Measurements from ENCODE around the gene VILL.

DNA sequence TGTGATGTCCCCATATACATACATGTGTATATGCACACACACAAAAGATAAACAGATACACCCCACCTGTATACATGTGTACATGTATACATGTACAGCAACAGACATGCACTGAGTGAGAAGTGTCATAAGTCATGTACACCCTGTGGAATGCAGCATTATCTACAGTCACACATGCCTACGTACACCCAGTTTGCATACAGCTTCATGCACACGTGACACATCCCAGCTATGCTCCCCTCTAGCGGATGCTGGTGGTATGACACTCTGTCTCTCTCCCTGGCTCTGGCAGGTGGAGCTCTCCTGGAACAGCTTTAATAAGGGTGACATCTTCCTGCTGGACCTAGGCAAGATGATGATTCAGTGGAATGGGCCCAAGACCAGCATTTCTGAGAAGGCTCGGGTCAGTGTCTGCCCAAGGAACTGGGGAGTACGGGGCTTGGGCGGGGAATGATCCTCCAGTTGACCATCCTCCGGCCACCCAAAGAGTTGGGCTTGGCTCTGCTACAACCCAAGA lies 6.3 kb downstream of the VILL start:
- TF ChIP-seq POLR2AphosphoS5 (IDR thresholded peaks at IDR 0.05), result no peak
- TF ChIP-seq, protein P1, sequence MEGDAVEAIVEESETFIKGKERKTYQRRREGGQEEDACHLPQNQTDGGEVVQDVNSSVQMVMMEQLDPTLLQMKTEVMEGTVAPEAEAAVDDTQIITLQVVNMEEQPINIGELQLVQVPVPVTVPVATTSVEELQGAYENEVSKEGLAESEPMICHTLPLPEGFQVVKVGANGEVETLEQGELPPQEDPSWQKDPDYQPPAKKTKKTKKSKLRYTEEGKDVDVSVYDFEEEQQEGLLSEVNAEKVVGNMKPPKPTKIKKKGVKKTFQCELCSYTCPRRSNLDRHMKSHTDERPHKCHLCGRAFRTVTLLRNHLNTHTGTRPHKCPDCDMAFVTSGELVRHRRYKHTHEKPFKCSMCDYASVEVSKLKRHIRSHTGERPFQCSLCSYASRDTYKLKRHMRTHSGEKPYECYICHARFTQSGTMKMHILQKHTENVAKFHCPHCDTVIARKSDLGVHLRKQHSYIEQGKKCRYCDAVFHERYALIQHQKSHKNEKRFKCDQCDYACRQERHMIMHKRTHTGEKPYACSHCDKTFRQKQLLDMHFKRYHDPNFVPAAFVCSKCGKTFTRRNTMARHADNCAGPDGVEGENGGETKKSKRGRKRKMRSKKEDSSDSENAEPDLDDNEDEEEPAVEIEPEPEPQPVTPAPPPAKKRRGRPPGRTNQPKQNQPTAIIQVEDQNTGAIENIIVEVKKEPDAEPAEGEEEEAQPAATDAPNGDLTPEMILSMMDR (IDR thresholded peaks at IDR 0.05; ENCODE audit: poor library complexity, severe bottlenecking), result peak; percentile 78
